Right kidney (tissue), 1 donor: ENCODE measurements around the gene ATP6V1C2.
"Not testable (repeated sequence)": the region's sequence is repeated elsewhere in the genome, so short reads cannot be mapped to it uniquely, and the experiment has no call there.

Experiments
- DNase-seq: peaks from one replicate; pipeline ENCODE4 v3.0.0-alpha.2; 2016

The ATP6V1C2 gene

DNA sequence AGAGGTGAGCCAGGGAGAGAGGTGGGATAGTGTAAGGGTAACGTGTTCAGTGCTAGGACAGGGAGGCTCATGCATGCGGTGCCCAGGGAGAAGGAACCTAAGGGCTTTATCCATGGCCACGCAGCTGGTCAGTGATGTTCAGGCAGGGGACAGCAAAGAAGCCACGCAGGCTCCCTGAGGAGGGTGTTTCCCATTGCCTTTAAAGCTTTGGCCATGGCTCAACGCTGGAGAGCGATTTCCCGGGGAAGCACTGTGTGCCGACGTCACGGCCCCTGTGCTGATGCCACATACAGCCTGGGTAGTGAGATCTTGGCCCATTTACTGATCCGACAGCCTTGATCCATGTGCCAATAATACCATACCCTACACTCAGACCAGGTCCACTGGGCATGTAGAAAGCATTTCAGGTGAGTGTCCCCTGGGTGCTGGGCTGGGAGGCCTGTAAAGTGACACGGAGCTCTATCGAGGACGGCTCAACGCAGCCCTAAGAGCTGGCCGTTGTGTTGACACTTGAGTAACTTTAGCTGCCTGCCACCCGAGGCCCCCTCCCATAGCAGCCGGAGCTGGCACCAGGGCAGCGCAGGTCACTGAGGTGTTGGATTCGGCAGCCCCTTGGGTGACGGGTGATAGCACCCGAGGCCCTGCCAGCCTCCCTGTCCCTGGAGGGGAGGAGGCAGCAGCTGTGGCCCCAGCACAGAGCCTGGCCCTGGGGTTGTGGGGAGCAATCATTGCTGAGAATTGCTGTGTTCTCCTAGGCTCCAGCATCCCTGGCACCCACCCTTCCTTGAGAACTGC is 49.7 kb downstream of the ATP6V1C2 start:
- no peak for DNase-seq

DNA sequence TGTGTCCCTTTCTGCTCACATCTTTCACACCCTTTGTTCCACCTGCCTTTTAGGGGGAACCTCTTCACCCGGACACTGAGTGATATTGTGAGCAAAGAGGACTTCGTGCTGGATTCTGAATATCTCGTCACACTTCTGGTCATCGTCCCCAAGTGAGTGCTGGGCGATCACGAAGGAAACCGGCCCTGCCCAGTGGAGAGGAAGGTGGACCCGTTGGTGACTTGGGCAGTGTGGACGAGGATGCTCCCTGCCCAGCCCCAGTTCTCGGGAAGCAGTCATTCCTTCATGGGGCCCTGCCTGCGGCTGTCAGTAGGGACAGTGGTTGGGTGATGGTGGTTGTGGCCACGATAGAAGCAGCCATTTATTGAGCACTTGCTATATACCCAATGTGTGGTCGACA is 50.4 kb downstream of the ATP6V1C2 start:
- DNase-seq, result no peak

DNA sequence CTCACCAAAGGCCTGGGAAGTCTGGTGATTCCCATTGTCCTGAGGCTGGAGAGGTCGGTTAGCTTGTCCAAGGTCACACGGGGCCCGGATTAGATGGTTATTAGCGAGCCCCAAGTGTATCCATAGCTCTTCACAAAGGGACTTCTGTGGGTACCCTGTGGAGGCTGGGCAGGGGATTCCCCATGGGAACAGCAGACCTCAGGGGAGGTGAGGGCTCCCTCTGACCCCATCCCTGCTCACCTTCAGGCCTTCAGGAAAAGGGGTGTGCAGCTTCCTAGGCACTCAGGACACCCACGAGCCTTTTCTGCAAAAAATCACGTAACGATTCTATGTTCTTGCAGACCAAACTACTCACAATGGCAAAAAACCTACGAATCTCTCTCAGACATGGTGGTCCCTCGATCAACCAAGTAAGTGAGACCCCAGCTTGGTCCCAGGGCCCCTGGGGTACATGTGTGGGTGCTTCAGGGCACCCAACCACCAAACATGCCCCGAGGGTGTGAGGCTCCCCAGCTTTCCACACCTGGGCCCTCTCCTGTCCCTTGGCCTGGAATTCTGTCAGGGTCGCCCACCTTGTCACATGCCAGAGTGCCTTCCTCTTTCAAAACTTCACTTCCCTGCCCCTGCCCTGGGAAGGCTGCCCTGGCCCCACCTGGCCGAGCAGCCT is 50.9 kb downstream of the ATP6V1C2 start:
- no peak for DNase-seq

DNA sequence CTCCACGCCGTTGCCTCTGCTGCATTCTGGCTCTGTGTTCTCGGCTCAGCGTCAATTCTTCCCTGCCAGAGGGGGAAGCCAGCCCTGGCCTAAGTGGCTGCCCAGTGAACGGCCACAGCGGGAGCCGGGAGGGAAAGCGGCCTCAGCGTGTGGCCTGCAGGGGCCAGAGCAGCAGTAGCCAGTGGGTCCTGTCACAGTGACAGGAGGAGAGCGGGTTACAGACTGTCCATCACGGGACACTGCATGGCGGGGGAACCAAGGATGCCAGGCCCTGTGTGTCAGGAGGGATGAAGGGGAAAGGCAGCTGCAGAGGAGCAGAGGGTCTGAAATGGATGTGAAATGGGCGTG is 51.4 kb downstream of the ATP6V1C2 start:
- DNase-seq, result no peak

DNA sequence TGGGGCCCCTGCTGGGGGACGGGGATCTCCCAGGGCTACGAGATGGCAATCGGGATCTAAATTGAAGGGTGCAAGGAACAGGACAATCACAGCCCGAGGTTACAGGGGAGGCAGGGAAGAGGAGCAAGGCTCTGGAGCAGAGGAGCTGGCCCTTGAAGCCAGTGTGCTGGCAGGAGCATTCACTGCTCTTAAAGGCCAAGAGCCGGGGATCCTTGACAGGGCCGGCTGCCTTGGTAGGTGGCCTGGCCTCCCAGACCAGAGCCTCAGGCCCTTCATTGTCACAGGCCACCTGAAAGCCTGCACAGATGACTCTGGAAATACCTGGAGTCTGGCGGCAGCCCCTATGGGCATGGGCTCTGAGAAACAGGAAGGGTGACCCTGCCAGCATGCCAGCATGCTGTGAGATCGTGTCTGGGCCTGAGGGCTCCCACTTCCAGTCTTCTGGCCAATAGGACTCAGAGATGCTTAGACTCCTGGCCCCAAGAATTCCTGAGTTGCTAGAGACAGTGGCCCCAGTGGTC is 52.5 kb downstream of the ATP6V1C2 start:
- no peak for DNase-seq

DNA sequence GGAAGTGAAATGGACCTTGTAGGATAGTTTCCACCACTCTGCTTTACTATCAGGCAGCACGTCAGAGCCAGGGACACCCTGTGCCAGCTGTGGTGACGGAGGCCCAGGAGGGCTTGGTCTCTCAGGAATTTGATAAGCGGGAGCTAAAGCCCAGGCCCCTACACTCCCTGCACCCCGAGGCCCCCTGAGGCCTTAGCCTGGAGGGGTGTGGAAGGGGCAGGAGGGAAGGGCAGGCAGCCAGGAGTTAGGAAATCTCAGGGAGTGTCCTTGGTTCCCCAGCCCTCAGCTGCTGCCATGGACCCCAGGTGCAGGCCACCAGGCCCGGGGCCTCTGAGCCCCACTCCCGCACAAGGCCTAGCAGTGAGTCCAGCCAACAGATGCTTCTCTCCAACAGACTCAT is 53.0 kb downstream of the ATP6V1C2 start:
- no peak for DNase-seq

DNA sequence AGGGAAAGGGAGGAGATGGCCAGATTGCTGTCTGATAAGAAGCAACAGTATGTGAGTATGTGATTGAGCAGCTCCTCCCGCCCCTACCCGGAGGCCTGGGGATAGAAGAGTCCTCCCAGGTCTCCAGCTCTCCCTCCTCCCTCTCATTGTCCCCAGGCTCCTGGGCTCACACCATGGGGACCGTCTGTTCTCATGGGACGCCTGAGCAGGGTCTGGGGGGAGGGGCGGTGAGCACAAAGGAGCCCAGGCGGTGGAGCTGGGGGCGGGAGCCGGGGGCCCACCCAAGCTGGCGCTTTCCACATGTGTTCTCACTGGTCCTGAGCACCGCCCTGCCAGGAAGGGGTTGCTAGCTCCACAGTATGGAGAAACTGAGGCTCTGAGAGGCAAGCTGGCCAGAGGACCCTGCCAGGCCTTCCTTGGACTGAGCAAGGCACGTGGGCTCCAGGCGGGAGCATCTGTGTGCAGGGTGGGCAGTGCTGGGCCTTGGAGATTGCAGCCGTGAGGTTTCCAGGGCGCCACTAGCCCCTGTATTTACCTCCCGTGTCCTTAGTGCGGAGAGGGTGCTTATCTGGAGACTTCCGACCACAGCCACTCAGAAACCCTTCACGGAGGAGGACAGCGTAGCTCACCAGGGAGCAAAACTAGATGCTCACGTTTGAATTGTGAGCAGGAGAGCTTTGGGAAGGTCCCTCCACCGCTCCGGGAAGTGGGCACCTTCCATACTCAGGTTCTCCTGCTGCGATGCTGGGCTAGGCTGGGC is 53.8 kb downstream of the ATP6V1C2 start:
- no peak for DNase-seq

- no peak for DNase-seq
Observed at GRCh38 chr2:10775831-10776230, 54.4 kb downstream of the ATP6V1C2 start.

- no peak for DNase-seq
Observed at GRCh38 chr2:10776231-10776977, 55.0 kb downstream of the ATP6V1C2 start.

DNA sequence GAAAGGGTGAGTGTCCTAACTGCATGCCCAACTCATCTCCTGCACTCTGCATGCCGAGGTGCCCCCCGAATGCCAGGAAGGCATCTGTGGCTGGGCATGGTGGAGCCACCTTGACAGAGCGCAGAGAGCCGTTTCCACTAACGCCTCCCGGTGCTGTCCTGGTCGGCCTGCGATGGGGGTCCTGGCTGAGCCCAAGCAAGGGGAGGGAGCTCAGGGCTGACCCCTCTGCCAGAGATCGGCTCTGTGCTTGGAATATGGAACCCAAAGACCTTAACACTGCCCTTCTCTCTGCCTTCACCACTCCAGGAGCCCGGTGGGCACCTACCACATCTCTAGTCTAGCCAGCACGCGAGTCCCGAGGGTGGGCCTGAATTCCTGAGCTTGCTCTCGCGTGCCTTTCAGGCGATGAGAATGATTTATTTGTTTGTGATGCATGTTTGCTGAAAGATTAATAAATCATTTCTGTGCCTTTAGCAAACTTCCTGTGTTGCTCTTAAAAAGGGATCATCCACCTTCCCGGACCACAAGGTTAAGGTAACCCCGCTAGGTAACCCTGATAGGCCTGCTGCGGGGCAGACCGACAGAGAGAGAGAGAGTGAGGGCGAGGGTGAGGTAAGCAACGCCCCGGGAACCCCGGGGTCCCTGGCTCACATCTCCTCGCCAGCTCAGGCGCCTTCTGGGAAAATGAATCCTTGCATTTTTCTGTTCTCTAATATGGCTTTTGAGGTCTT is 55.8 kb downstream of the ATP6V1C2 start:
- DNase-seq, result no peak

GRCh38 chr2:10777842-10778723 is 56.7 kb downstream of the ATP6V1C2 start:
- no peak for DNase-seq

DNA sequence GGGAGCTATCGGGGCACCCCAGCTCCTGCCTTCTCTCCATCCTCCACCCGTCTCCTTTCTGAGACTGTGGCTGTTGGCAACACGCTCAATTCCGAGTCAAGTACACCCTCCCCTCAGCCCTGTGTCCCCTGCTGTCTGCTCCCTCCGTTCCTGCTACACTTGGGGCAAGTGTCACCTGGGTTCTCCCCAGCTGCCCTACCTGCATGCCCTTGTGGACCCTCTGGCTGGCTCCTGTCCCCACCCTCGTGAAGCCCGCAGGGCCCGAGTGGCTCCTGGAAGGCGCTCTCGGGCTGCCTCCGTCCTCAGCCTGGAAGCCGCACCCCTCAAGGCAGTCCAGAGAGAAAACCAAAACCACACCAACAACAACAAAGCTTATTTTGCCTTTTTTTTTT is 57.3 kb downstream of the ATP6V1C2 start:
- DNase-seq, result no peak

DNA sequence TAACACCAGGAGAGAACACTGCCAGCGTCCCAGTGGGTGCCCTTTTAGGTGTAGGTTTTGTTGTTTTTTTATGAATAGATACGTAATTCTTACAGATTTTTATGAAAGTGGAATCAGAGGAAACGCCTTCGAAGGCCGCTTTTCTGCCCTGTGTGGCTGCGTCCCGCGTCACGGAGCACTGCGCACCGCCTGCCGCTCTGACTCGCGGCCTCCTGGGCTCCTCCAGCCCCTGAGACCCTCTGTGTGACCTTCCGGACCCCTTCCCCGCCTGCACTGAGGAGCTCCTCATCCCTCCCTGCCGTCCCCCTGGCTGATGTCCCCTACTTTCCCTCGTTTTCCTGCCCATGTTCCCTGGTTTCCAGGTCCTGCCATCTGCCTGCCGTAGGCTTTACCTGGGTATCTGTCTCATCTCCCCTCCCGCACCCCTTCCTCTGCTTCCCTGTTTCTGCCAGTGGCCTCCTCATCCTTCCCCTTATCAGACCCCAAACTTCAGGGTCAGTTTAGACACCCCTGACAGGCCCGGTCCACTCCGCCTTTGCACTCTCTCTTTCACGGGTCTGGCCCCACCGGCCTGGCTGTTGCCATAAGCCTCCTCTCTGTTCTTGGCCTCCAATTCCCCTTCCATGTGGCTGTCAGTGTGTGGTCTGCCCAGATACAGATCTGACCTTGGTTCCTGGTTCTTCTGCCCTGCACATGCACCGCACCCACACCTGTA is 58.5 kb downstream of the ATP6V1C2 start:
- no peak for DNase-seq

DNA sequence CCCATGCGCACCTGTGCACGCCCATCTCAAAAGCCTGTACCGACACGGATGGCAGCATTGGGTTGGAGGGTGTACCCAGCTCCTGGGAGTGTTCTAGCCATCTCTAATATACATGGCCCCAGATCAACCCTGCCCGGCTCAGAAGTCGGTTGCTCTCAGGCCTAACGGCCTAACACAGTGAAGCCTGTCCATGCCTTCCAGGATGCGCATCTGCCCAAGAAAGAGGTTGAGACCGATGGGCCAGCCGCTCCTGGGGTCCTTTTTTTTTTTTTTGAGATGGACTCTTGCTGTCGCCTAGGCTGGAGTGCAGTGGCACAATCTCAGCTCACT is 59.0 kb downstream of the ATP6V1C2 start:
- DNase-seq, result no peak

DNA sequence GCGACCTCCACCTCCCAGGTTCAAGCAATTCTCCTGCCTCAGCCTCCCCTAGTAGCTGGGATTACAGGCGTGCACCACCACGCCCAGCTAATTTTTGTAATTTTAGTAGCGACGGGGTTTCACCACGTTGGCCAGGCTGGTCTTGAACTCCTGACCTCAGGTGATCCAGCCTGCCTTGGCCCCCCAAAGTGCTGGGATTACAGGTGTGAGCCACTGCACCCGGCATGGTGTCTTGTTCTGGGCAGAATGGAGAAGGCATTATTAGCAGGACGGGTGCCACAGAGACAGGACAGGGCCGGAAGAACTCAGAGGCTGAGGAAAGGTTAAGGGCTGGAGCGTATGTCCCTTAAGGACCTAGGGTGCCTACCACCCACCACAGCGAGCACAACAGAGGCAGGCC is 59.4 kb downstream of the ATP6V1C2 start:
- DNase-seq, result not testable (repeated sequence)

GRCh38 chr2:10781746-10782145 is 60.3 kb downstream of the ATP6V1C2 start:
- DNase-seq, result no peak

DNA sequence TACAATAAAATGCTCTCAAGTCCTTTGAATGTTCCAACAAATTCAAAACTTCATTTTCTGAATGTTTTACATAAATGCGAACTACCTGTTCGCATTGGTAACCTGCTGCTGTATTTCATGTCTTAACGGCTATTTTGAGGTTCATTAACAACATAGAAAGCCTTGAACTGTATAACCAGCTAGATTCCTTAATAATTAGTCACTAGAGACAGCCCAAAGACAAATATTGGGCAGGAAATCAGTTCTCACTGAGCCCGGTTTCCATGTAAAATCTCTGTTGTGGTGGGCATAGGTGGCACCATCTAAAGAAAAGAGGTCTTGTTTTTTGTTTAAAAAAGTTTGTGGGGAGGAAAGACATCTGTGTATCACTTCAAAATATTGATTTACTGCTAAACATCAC is 62.0 kb downstream of the ATP6V1C2 start:
- DNase-seq, result no peak

DNA sequence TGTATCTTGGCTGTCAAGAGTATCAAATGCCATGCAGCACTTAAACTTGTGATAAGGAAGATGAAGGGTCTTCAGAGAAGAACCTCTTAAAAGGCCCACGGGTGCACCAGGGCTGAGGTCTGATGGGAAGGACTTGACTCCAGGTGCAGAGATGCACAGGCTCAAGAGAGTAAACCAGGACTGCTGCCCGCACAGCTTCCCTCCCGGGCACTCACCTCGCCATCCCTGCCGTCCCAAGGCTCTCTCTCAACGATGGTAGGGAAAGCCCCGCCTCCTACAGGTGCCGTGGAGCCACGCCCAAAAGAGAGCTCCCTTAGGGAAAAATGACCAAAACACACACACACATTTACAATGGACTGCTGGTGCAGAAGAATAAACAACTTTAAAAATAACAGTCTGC is 63.3 kb downstream of the ATP6V1C2 start:
- DNase-seq, result no peak

DNA sequence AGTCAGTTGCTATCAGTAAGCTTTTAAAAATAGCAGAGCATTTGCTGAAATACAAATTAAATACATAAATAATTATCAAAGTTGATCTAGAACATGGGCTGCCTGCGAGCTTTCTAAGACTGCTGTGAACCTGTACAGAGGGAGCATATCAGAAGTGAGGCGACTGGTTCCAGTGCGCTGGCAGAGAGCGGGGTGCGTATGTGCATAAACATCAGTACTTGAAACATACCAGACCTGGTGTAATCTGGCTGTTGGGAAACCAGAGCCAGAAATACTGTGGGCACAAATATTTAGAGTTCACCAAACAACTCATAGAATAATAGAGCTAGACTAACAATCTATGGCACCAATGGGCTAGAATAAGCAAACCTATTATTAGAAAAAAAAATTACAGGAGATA is 63.8 kb downstream of the ATP6V1C2 start:
- DNase-seq, result no peak
